Hematopoietic multipotent progenitor cell treated with erythropoietin and hydrocortisone succinate and interleukin-3 and kit ligand, for 15 days (in vitro differentiated cells): ENCODE data around the gene PLPP2.

Experiments
- DNase-seq: peaks from one replicate; pipeline ENCODE4 v3.0.0-alpha.2; 2015; ENCODE audit warnings: low spot score

PLPP2 gene

DNA sequence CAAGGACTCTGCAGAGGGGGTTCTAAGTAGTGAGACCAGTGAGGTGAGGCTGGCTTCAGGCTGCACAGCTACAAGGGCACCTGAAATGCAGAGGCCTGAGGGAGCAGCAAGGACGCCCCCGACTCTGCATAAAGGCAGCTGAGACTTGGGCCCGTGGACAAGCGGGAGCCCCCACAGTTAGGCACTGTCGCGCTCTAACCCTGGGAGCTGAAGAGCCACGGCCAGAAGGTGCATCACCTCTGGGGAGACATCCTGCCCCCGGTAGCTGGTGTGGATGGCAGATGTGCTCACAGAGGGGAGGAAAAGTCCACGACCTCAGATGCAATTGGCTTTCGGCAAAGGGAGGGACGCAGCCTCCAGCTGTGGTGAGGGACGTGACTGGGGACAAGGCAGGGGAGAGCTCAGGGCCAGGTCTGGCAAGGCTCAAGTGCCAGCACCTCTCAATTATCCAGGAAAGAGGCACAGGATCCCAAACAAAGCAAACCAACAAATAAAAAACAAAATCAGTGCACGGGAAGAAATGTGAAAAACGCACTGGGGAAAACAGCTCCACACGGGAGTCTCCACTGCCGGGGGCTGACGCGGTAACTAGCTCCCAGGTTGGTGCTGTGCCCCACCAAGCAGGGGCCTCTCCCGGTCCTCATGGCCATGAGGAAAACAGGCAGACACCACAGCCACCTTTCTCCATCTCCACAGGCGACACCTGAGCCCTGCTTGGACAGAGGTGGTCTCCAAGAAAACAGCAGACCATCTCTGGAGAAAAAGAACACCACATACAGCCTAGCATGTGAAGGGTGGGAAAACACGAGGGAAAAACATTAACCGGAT, 23.0 kb upstream of the PLPP2 start:
- no peak for DNase-seq

DNA sequence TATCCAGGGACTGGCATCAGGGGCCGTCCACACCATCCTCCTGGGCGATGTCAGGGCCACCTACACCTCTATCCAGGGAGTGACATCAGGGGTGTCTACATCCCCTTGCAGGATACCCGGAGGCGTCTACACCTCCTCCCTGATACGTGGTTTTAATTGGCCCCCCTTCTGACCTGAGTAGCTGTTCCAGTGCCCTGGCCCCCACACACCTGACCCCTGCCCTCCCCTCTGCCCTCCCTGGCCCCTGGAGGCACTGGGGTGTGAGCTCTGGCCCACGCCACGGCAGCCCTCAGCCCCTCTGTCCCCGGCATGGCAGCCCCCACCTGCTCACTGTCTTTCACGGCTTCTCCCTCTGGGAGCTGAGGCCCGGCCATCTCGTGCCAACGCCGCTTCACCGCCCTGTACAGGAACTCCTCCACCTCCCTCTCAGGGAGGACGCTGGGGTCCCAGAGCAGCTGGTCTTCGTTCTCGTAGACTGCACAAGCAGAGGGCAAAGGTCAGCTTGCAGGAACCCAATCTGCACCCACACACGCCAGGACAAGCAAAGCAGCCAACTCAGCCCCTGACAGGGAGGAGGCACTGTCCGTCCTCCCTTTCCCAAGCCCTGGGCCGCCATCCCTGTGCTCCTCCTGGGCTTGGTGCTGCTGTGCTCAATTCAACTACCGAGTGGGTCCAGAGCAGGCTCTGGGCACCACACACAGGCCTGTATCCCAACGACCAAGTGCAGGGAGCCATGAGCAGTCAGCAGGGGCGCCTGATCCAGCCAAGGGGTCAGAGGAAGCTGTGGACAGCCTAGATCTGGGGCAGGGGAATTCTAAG, 22.2 kb upstream of the PLPP2 start:
- no peak for DNase-seq

GRCh38 chr19:311813-312261, 20.6 kb upstream of the PLPP2 start:
- DNase-seq = no peak

GRCh38 chr19:310781-311496, 19.7 kb upstream of the PLPP2 start:
- no peak for DNase-seq

DNA sequence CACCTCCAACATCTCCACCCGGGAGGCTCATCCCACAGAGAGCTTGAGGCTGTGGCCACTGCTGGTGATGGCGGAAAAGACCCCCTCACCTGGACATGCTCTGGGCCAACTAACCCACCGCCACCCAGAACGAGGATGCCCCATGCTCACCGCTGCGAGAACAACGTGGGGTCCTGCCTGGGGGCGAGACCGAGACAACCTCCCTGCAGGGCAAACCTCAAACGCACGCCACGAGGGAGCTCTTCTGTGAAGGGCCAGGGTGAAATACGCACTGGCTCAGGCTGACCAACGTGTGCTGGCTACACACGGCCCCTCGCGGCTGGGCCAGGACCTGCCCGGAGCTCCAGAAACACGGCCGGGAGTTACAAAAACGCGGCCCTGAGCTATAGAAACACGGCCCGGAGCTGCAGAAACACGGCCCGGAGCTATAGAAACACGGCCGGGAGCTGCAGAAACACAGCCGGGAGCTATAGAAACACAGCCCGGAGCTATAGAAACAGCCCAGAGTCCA, 19.0 kb upstream of the PLPP2 start:
- DNase-seq = no peak

DNA sequence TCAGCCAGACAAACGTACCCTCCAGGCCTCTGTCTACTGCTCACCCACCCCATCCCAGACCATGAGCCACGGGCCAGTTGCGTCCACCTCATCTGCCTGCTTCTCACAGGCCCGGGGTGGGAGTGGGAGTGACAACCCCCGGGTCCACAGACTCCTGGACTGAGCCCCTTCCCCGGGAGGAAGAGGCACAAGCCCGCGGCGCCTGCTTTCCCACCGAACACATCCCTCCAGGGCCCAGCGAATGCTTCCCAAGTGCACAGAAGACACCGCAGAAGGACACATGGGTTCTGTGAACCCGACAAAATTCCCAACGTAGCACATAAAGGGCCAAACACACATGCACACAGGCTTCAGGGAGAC, 18.0 kb upstream of the PLPP2 start:
- DNase-seq = no peak

- no peak for DNase-seq
Observed at GRCh38 chr19:308471-309205, 17.4 kb upstream of the PLPP2 start.

DNA sequence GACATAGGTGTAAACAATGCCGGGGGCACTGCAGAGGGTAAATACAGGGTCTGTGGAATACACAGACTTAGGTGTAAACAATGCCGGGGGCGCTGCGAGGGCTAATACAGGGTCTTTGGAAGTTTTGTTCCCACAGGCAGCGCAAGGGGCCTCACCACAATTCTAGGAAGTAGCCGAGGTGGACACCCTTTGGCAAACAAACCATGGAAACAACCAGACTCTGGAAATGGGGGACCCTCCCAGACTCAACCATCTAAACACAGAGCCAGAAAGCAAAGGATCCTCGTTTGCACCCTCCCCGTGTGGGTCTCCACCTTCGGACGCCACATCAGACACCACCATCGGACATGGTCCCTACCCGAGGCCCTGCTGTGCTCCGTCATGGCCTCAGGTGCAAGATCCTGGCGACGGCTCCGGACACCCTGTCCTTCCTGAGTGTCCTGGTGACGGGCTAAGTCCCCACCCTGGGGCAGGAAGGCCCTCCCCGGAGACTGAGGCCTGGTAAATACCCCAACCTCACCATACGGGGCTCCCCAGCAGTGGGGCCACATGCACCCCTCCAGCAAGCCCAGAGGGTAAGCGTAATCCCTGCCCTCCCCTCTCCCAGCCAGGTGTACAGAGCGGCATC, 16.7 kb upstream of the PLPP2 start:
- DNase-seq = no peak

GRCh38 chr19:307111-307531, 15.9 kb upstream of the PLPP2 start:
- no peak for DNase-seq

DNA sequence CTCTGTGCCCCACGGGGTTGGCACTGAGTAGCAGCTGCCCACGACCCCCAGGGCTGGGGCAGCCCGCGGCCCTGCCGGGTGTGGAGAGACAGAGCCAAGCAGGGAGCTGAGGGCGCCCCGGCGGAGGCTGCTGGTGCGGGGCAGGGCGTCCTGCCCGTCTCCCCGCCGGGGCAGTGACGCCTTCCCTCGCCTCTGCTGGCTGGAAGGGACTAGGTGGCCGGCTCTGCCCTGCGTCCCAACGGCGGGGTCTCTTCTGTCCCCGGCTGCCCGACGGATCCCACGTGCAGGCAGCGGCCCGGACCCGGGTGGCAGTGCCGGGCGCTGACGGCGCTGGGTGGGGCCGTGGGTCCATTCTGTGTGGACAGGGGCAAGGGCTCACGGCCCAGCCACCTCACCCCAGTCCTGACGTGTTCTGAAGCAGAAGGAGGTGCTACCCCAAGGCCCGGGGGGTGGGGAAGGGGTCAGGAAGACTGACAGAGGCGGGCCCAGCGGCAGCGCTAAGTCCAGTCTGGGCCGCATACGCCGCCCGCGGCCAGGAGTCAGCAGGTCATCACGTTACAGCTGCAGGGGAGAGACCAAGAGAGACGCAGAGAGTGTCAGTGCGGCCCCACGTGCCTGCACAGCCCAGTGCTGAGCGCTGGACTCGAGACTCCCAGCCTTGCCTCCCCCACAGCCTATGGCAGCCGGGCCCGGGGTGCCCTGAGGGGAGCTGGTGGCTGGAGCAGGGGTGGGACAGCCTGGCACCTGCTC, 15.1 kb upstream of the PLPP2 start:
- no peak for DNase-seq

DNA sequence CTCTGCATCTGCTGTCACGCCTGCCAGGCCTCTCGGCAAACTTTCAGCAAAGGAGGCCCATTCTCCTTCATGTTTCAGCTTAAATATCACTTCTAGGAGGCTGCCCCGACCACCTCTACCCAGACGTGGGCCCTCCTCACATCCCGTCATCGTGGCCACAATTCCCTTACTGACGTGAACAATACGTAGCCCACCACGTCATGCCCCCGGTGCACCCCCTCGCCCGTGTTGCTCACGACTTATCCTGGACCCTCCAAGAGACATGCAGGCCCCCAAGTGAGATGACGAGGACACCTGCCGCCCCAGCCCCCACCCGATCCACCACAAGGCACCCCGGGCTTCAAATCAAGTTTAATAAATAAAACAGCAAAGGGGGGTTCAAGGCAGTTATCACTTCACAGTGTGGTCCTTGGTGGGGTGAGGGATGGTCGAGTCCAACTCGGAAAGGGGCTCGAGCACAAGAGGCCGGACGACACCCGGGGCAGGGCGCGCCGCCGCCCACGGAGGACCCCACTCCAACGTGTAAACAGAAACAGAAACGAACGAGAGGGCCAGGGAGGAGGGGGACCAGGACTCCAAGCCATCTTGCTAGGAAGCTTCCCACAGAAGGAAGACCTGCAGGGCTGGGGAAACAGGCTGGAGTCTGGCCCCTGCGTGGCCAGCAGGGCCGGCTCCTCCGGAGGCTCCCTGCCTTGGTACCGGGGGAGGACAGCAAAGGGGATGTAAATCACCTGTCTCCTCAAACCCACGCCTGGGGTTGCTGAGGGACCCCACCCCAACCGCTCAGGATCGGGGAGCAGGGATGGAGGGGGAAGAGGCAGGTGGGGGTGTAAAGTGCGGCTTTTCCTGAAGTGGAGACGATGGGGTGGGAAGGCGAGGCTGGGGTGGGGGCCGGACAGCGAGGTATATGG, 14.3 kb upstream of the PLPP2 start:
- no peak for DNase-seq

GRCh38 chr19:296476-297225, 5.4 kb upstream of the PLPP2 start:
- DNase-seq = no peak

GRCh38 chr19:295687-296370, 4.6 kb upstream of the PLPP2 start:
- DNase-seq = no peak

DNA sequence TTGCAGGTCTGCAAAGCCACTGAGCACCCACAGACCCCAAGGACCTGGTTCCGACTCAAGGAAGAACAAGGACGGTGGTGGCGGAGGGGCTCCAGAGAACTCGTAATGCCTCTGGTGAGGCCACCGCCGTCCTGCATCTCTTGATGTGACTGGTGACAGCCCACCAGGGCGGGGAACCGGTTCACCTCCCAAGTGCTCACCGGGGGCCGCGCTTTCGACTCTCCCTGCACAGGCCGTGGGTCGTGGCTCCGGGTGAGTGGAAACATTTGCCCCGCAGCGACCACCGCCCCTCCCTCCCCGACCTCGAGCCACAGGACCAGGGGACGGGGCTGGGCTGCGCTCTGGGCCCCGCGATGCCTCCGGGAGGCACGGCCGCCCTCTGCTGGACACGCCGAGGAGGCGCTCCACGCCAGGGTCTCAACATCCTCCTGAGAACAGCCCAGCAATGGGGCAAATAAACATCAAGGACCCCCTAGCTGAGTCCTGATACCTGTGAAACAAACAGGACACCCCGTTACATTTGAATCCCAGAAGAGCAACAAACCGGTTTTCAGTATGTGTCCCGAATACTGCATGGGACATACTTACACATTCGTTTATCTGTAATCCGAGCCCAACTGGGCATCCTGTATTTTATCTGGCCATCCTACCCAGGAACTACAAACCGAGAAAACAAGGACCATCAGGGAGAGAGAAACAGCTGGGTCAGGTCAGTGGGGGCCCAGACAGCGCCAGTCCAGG, 3.9 kb upstream of the PLPP2 start:
- no peak for DNase-seq

DNA sequence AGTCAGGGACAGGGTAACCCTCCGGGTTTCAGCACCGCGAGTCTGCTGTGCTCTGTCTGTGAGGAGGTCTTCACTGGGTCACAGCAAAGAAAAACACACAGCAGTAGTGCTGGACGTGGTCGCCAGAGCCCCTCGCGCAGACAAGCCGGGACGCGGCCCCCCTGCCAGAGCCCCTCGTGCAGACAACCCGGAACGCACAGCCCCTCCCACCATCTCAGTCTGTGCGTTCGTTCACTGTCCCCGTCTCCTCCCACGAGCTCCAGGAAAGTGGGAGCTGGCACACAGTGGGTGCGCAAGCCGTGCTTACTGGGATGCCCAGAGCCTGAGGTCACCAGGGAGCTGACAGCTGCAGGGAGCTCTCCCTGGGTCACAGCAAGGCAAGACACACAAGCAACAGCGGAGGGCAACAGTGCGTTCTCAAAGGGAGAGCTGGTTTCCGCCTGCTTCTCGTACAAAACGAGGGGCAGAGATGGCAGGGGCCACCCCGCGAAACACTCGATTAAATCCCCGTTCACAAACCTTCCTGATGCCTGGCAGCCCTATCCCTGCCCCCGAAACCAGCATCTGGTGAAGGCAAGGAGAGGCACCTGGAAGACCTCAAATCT, 3.2 kb upstream of the PLPP2 start:
- no peak for DNase-seq

DNA sequence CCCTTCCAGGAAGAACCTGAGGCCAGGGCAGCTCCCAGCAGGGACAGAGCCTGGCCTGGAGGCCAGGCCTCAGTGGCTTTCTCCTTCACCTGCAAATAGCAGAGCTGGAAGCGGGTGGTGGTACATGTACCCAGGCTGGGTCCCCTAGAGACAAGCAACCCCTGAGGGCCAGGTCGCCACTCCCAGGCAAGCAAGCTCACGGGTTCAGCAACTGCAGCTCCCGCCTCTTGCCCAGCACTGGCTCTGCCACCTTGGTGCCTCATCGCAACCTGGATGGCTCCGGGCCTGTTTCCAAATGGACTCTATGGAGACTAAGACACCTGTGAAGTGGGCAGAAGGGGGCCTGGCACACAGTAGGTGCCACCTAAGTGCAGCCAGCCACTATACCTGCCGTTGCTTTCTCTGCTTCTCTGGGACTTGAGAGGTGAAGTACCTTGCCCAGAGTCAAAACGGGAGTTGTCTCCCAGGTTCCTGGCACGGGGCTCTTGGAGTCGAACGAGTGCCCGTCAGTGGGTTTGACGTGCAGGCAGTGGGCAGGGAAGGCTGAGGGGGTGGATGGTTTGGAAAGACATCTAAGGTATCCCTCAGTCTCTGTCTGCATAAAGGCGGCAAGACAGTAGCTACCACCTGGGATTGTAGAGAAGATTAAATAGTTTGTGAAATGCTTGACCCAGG, 2.4 kb upstream of the PLPP2 start:
- DNase-seq = no peak
